ENCODE results near the gene ATXN1.

DNA sequence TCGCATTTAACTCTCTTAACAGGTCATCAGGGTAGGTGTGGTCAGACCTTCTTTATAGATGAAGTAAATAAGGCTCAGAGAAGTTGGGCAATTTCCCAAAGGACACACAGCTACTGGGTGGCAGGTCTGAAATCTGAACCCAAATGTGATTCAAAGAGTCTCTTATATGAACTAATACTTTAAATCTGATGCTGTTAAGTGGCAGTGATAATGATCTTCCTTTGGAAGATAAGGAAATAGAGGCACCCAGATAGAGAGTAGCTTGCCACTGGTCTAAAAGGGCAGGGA lies 285.8 kb downstream of the ATXN1 start:
- TF ChIP-seq EZH2 (IDR thresholded peaks at IDR 0.05; ENCODE audit: insufficient read depth, poor library complexity, severe bottlenecking) (no peak), EZH2phosphoT487 (IDR thresholded peaks at IDR 0.05; ENCODE audit: insufficient read depth, low read depth) (no peak)

Measured in GM23248 (cell line).